ENCODE data around the gene VANGL2.
"Not testable (repeated sequence)": the region's sequence is repeated elsewhere in the genome, so short reads cannot be mapped to it uniquely, and the experiment has no call there.

VANGL2 gene

DNA sequence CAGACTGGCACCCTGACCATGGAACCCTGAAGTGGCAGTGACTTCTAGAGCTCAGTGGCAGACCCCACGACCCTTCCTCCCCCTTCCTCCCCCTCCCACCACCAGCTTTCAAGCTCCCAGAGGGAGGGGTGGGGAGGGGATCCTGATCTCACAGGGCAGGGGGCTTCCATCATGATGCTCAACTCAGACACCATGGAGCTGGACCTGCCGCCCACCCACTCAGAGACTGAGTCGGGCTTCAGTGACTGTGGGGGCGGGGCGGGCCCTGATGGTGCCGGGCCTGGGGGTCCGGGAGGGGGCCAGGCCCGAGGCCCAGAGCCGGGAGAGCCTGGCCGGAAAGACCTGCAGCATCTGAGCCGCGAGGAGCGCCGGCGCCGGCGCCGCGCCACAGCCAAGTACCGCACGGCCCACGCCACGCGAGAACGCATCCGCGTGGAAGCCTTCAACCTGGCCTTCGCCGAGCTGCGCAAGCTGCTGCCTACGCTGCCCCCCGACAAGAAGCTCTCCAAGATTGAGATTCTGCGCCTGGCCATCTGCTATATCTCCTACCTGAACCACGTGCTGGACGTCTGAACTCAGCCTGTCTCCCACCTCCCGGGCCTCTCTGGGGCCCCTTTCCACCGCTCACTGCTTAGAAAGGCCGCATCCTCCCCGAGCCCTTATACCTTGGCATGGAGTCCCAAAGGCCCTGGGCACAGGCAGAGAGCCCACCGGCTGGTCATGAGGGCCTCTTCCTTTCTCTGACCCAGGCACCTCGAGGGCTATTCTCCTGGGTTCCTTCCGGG is 29.6 kb upstream of the VANGL2 start:
- DNase-seq (ENCODE audit: low spot score): no peak
- no peak for FAIRE-seq

DNA sequence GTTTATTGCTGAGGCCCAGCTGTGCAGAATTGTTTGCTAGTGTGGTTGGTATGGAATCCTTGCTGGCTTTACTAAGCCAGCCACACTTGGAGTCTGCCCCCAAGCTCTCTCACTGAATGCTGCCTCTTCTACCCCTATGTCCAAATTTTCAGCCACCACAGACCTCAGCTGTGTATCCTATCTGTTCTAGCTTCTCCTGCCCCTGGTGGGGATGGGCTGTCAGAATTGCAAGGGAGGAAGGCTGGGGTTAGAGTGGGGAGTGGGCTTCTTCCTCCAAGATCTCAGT is 29.1 kb upstream of the VANGL2 start:
- FAIRE-seq: no peak
- DNase-seq (ENCODE audit: low spot score): no peak

DNA sequence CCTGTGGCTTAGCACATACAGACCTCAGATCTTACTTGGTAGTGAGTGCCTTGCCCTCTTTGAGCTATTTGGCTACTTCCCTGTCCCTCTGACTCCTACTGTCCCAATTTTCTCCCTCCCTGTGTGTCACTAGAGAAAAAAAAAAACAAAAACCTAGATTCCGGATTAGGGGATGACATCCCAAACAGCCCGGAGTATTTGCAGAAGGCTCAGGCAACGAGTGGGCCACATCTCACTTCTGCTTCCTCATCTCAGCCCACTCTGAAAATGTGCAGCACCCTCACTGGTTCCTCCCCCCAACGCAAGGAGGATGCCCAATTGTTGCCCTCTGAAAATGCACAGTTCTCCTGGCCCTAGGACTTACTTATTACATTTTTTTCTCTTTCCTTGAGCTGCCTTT is 28.6 kb upstream of the VANGL2 start:
- FAIRE-seq (no peak), DNase-seq (ENCODE audit: low spot score) (no peak)

DNA sequence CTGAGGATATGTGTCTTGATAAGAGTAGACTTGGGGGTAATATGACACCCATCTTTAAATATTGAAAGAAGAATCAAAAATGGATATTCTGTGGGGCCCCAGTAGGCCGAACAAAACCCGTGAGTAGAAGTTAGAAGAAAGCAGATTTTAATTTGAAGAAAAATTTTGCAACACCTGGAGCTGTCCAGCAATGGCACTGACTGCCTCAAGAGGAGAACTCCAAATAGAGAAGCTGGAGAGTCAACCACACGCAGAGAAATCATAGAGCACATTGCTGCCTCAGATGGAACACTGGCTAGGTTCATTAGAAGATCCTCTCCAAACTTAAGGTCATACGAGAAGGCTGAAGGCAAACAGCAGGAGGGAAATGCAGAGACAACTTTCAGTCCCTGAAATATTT is 26.7 kb upstream of the VANGL2 start:
- DNase-seq (ENCODE audit: low spot score) (no peak), FAIRE-seq (no peak)

DNA sequence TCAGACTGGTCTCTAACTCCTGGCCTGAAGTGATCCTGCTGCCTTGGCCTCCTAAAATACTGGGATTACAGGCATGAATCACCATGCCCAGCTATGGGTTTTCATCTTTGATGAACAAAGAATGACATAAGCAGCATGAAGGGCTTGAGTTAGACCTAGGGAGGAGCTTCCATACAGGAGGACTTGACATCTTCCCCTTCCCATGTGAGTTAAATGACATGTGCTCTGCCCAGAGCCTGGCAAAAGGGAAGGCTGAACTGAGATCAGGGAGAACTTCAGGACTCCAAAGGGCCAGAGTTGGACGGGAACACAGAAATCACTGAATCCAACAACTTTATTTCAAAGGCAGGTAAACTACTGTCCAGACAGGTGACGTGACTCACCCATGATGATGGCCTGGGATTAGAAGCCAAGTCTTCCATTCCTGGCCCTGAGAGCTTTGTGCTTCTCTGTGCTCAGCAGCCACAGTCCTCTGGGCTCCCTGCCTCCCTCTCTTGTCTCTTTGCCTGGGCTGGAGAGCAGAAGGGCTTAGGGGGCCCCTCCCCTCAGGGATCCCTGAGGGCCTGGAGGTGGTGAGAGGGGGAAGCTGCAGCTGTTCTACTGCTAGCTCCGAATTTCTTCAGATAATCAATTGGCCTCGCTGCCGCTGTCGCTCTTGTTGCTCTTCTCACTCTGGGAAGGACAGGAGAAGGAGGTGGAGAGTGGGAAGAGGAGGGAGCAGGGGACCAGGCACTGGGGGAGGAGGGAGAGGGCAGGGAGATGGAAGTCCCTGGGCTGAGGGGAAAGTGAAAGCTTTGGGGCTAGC is 25.9 kb upstream of the VANGL2 start:
- FAIRE-seq (no peak), DNase-seq (ENCODE audit: low spot score) (no peak)

DNA sequence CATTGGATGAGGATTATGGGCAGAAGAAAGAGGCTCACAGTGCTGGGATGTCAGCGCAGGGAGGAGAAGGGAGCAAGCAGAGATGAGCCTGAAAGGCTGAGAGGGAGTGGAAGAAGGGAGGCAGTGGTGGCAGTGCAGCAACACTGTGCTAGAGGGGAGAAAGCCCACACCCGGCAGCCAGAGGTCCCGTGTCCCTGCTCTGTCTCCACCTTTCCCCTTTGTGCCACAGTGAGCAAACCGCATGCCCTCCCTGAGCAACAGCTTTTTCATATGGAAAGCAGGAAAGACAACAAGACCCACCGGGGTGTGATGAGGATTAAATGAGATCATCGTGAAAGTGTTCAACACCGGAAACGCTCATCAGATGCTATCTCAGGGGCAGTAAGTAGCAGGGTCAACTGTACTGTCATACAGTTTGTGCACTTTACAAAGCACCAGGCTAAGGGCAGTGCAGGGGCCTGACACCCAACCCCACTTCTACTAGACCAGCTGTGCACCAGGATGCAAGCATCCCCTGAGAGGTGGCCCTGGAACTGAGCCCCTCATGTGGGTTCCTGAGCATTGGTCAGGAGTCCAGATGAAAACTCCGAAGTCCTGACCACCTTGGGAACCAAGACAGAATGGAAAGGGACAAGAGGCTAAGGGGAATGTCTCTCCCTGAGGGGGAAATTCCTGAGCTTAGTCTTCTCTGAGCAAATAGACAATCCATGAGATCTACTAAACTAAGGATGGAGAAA is 24.4 kb upstream of the VANGL2 start:
- DNase-seq (ENCODE audit: low spot score) (peak; percentile 30), FAIRE-seq (no peak)

DNA sequence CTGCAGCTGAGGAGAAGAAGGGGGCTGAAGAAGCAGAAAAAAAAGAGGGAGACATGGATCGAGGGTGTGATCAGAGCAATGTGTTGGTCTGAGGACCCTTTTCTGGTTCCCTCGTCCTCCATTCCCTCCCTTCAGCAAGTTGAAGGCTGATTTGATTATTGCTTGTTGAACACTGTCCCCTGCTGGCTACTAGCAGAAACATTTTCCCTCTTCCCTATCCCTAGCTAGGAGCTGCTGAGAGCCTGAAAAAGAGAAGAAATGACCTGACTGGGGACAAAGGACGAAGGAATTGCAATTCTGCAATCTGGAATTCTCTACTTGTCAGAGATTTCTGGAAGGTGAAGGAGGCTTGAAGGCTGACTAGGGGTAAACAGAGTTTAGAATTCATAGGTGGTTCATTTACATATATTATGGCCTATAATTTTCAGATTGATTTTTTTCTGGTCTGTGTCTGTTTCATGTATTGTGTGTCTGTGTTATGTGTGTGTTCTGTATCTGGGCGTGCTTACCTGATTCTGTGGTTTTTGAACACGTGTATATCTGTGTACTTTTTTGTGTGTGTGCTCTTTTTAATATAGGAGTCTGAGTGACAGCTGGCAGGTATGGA is 23.7 kb upstream of the VANGL2 start:
- no peak for FAIRE-seq
- peak; percentile 64 for DNase-seq (ENCODE audit: low spot score)

DNA sequence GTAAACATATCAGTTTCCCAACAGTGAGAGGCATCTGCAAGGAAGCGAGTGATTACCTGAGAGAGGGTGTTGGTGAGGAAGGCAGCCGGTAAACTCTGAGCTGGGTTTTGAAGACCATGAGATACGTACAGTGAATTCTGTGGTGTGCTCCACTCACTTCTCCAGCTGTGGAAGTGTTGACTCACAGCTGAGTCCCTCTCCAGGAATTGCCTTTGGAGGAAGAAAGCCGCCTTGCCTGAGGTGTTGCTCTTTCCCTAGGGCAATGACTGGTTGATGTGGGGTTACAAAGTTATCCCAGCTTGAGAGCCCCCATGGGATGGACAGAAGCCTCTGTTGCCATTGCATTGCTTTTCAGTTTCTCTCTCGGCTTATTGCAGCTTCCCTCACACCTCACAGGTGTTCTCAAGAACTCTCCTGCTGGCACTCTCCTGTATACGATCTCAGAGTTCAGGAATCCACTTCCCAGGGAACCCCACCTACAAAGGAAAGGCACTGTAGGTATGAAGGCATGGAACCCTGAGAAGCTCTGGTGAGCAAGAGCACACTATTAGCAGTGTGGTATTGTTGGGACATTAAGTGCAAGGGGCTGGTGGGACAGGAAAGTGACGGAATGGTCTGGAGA is 22.7 kb upstream of the VANGL2 start:
- DNase-seq (ENCODE audit: low spot score) (no peak), FAIRE-seq (no peak)

DNA sequence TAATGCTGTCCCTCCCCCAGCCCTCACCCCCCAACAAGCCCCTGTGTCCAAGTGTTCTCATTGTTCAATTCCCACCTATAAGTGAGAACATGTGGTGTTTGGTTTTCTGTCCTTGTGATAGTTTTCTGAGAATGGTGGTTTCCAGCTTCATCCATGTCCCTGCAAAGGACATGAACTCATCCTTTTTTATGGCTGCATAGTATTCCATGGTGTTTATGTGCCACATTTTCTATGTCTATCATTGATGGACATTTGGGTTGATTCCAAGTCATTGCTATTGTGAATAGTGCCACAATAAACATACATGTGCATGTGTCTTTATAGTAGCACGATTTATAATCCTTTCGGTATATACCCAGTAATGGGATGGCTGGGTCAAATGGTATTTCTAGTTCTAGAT is 15.6 kb upstream of the VANGL2 start:
- DNase-seq (ENCODE audit: low spot score); FAIRE-seq: not testable (repeated sequence)

DNA sequence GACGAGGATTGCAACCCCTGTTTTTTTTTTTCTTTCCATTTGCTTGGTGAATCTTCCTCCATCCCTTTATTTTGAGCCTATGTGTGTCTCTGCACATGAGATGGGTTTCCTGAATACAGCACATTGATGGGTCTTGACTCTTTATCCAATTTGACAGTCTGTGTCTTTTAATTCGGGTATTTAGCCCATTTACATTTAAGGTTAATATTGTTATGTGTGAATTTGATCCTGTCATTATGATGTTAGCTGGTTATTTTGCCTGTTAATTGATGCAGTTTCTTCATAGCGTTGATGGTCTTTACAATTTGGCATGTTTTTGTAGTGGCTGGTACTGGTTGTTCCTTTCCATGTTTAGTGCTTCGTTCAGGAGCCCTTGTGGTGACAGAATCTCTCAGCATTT is 12.0 kb upstream of the VANGL2 start:
- DNase-seq (ENCODE audit: low spot score); FAIRE-seq: not testable (repeated sequence)

DNA sequence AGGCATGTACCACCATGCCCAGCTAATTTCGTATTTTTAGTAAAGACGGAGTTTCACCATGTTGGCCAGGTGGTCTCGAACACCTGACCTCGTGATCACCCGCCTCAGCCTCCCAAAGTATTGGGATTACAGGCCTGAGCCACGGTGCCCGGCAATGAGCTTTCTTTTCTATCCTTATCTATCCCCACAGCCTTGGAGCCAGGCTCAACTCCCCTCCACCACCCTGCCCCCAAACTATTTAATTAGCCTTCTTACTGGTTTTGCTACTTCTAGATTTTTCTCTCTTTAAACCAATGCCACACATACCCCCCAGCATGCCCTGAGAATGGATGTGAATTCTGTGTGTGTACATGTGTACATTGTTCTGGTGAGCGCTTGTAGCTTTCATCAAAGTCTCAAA is 5.7 kb upstream of the VANGL2 start:
- DNase-seq (ENCODE audit: low spot score) (no peak), FAIRE-seq (no peak)

DNA sequence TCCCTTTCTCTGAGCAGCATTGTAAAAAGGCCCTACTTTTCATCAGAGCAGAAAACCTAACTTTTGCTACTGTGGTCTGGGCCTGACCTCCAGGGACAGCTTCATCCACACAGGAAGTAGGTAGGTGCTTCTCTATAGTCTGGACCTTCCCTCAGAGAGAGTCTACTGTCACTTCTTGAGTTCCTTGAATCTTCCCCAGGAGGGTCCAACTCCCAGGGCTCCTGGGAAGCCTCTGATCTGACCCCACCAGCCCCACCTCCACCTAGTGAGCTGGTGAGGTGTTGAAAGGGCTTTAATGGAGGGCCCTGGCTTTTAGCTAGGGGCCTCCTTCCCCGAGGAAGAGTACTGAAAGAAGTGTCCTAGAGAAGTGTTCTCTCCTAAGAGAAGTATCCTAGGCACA is 2.7 kb upstream of the VANGL2 start:
- FAIRE-seq (no peak), DNase-seq (ENCODE audit: low spot score) (no peak)

DNA sequence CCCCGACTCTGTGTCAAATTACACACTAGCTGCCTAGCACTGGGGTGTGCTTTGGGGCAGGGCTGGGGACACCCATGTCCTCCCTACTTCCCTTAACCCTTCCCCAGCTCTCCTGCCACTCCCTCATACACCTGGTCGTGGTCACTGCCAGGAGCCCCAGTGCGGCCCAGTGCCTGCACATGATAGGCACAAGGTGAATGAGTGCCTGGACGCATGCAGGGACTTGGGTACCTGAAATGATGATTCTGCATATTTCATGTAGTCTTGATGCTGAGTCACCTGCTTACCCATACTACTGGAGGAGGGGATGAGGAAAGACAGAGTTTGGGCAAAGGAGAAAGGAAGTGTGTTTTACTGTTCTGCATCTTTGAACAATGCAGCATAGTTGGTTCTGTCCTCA is 1.5 kb upstream of the VANGL2 start:
- DNase-seq (ENCODE audit: low spot score) (peak; percentile 37), FAIRE-seq (no peak)

DNA sequence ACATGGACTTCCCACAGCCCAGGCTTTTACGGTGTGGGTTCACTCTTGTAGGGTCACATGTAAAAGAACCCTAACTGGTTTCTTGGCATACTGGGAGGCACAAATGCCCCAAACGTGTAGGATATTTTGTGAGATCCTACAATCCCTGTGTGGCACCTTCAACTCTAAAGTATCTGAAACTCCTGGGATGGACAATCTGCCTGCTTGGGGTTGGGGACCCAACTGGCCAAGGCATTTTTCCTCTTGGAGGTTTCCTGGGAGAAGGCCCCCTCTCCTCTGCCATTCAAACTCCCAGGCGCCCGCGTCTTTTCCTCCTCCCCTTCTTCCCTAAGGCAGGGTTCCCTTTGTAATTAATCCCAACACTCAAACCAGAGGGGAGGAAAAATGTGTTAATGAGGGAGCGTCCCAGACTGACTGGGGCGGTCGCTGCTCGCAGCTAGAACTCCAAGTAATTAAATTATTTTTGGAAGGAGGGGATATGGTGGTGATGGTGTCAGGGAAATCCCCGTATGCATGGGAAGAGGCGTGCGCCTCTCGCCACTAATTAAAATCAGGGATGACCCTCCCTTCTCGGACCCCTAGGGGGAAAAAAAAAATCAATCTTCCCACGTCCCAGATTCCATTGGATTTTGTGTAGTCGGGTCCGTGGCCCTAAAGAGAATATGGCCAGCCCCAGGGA is 681 bp upstream of the VANGL2 start:
- FAIRE-seq (no peak), DNase-seq (ENCODE audit: low spot score) (no peak)

DNA sequence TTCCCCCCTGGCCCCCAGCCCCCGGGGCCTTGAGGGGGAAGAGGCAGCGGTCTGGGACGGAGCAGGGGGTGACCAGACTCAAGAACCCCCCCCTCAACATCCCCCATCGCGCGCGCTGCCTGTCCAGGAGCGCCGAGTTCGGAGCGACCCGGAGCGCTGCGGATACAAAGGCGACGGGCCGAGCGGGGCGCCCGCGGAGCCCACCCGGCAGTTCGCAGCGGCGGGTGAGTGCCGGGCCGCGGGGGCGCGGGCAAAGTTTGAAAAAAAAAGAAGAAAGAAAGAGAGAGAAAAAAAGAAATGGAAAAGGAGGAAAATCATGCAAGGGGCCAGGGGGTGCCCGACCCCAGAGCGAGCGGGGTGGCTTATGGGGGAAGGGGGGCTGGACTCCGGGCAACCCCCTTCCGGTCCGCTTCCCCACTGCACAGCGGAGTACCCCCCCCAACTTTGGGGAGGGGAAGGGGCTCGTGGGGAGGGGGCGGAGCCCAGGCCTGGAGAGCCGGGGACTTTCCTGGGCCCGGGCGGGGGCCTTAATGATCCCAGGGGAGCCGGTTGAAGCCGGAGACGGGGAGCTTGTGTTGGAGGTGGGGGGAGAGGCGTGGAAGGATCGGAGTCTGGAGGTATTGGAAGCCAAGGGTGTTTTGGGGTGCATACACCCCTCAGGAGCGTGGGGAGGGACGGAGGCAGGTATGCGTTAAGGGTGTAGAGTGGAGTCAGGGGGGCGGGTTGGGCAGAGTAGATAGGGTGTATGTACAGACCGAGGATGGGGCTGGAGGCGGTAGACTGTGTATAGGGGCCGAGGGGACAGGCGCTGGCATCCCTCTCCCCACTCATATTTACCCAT is 502 bp downstream of the VANGL2 start:
- FAIRE-seq (no peak), DNase-seq (ENCODE audit: low spot score) (peak; percentile 26)

DNA sequence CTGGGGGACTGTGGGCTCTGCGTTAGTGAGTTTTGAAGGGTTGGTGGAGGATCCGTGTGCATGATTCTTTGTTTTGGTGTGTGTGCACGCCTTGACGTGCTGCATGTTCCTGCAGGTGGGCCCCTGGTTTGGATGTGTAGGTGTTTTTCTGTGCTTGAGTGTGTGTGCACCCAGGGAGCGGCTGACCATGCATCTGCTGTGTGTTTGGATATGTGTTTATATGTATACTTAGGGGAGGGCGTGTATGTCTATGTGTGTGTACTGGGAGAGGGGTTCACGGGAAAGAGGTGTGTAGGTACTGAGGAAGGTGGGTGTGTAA is 1.1 kb downstream of the VANGL2 start:
- FAIRE-seq: no peak

DNA sequence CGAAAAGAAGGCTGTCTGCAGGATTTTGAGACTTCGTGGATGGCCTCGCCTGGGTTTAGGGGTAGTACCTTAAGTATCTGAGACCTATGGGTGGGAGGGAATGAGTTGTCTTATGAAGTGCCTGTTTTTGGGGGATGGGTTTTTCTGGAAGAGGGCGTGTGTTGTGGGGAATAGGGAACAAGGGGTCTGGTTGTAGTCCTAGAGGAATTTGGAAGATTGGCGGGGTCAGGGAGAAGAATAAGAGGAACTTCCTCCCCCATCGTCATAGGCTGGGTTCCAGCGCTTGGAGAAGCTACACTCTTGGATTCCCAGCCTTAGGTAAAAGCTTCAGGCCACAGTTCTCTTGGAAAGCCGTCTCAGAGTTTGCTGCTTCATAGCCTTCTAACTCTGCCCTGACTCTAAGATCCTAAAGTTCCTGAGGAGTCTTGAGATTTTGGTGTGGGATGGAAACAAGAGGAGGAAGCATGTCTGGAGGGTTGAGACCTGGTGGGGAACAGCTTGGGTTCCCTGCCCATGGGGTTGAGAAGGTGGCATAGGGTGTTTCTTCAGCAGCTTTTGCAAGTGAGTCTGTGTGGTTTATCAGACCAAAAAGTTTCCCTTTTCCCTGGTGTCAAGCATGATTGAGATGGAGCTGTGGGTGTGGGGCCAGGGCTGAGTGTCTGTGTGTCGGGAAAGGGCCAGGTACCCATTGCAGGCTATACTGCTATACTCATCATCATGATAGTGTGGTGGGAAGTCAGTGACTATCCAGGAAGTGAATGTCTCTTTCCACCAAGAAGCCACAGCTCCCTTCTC is 1.8 kb downstream of the VANGL2 start:
- no peak for DNase-seq (ENCODE audit: low spot score)
- no peak for FAIRE-seq

More for the DNA sequence above, 1.1 kb downstream of the VANGL2 start:
- DNase-seq (ENCODE audit: low spot score): no peak

DNA sequence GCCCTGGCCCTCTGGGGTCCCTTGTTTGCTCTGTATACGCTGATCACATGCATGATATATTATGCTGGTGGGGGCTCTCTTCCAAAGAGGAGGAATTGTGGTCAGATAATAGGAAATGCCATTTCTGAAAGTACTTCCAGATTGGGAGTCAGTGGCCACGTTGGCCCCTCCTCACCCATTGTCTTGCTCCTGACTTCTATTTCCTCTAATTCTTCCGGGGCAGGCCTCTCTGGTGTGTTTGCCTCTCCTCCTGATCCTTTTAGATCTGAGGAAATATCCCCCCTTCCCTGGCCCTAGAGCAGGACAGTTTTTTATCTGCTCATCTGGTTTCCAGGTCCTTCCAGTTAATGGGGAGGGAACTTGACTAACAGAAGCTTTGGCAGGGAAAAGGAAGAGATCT is 2.9 kb downstream of the VANGL2 start:
- no peak for DNase-seq (ENCODE audit: low spot score)
- FAIRE-seq: no peak

DNA sequence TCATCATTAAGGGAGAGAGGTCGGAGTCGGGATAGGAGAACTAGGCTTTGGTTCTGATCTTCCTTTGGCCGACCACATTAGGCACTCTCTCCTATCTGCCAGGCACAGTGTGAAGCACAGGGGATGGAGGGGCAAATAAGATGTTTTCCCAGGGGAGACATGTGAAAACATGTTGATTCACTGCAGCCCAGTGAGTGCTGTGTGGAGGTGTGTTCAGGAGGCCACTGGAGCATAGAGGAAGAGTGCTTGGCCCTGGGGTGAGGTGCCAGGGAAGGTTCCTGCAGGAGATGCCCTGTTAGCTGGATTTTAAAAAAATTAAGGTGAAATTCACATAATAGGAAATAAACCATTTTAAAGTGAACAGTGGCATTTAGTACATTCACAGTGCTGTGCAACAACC is 3.7 kb downstream of the VANGL2 start:
- no peak for DNase-seq (ENCODE audit: low spot score)
- FAIRE-seq: no peak
